Thyroid gland (tissue), 4 donors: ENCODE measurements around the gene EPHB3.

Experiments
- CTCF ChIP-seq, 6 experiments: fragments of 200-600 bp in 3 of 6; fragments of 450-650 bp in 3 of 6; sonication (generic) in 3 of 6; IDR thresholded peaks; one replicate each; pipeline ENCODE4 v1.5.1; 2016 to 2019; ENCODE audit warnings: antibody characterized with exemption in 6 of 6, mild to moderate bottlenecking in 2 of 6, inconsistent platforms in 1 of 6, moderate library complexity in 1 of 6
- POLR2A ChIP-seq, 2 donors: fragments of 450-650 bp; IDR thresholded peaks; one replicate each; pipeline ENCODE4 v1.6.1; 2017; ENCODE audit warnings: antibody characterized with exemption in 2 of 2, mild to moderate bottlenecking in 2 of 2, moderate library complexity in 1 of 2

GRCh38 chr3:184588776-184589175, 27.2 kb downstream of the EPHB3 start:
- no peak for TF ChIP-seq CTCF (IDR thresholded peaks at IDR 0.05)
- TF ChIP-seq POLR2A (IDR thresholded peaks at IDR 0.05): no peak
